Ishikawa (cell line): ENCODE results near the gene PPP1R13L.

Experiments used
- CEBPB ChIP-seq: IDR thresholded peaks from 2 replicates; pipeline ENCODE4 v1.6.1; 2012
- CREB1 ChIP-seq: IDR thresholded peaks from 2 replicates; pipeline ENCODE4 v1.6.1; 2012; ENCODE audit warnings: low read depth
- EGR1 ChIP-seq: IDR thresholded peaks from 2 replicates; pipeline ENCODE4 v1.6.1; 2012
- EP300 ChIP-seq: IDR thresholded peaks from 2 replicates; pipeline ENCODE4 v1.6.1; 2012; ENCODE audit warnings: borderline replicate concordance
- FOXM1 ChIP-seq: IDR thresholded peaks from 2 replicates; pipeline ENCODE4 v1.6.1; 2012; ENCODE audit warnings: low read depth, borderline replicate concordance
- MAX ChIP-seq: IDR thresholded peaks from 2 replicates; pipeline ENCODE4 v1.6.1; 2012
- NFIC ChIP-seq: IDR thresholded peaks from 2 replicates; pipeline ENCODE4 v1.6.1; 2012
- RAD21 ChIP-seq: IDR thresholded peaks from 2 replicates; pipeline ENCODE4 v1.6.1; 2012; ENCODE audit warnings: low read depth
- REST ChIP-seq: IDR thresholded peaks from 2 replicates; pipeline ENCODE4 v1.6.1; 2012; ENCODE audit warnings: low read depth, mild to moderate bottlenecking
- TAF1 ChIP-seq: IDR thresholded peaks from 2 replicates; pipeline ENCODE4 v1.6.1; 2012; ENCODE audit warnings: low read depth, mild to moderate bottlenecking
- TCF12 ChIP-seq: IDR thresholded peaks from 2 replicates; pipeline ENCODE4 v1.6.1; 2012; ENCODE audit warnings: low read depth
- TEAD4 ChIP-seq: IDR thresholded peaks from 2 replicates; pipeline ENCODE4 v1.6.1; 2012
- USF1 ChIP-seq: IDR thresholded peaks from 2 replicates; pipeline ENCODE4 v1.6.1; 2012
- YY1 ChIP-seq: IDR thresholded peaks from 2 replicates; pipeline ENCODE4 v1.6.1; 2012; ENCODE audit warnings: low read depth
- ZBTB7A ChIP-seq: IDR thresholded peaks from 2 replicates; pipeline ENCODE4 v1.6.1; 2012; ENCODE audit warnings: low read depth

The PPP1R13L gene

GRCh38 chr19:45370410-45371204 is 34.3 kb downstream of the PPP1R13L start, which contains the start of gene ERCC2:
Gene ERCC2 (minus strand): TSS chr19:45370573. CDS start chr19:45370540, 33 bp downstream.
- TF ChIP-seq REST (no peak), CEBPB (no peak), TAF1 (peak; percentile 46; the same call in 1 of the 2 replicates), CREB1 (no peak), RAD21 (no peak), ZBTB7A (peak; percentile 99), EGR1 (no peak), EP300 (no peak), YY1 (peak; percentile 43), TCF12 (no peak), TEAD4 (no peak), MAX (peak; percentile 20; the same call in 1 of the 2 replicates), NFIC (no peak), USF1 (no peak), FOXM1 (no peak)

- TF ChIP-seq USF1 (no peak), CEBPB (no peak), EGR1 (no peak)
These were observed 36.0 kb downstream of the PPP1R13L start for GRCh38 chr19:45368737-45369340.

GRCh38 chr19:45368127-45368526 is 36.7 kb downstream of the PPP1R13L start:
- no peak for TF ChIP-seq TAF1
- no peak for TF ChIP-seq TEAD4
- TF ChIP-seq MAX, result no peak
- TF ChIP-seq CEBPB, result no peak
- TF ChIP-seq TCF12, result no peak
- TF ChIP-seq EP300, result no peak
- no peak for TF ChIP-seq ZBTB7A
- no peak for TF ChIP-seq FOXM1
- TF ChIP-seq YY1, result no peak
- no peak for TF ChIP-seq REST

GRCh38 chr19:45364696-45365095 is 40.2 kb downstream of the PPP1R13L start:
- TF ChIP-seq RAD21, result no peak
- no peak for TF ChIP-seq ZBTB7A
- TF ChIP-seq EGR1, result no peak
- TF ChIP-seq TEAD4, result no peak
- TF ChIP-seq CEBPB, result no peak
- no peak for TF ChIP-seq YY1
- TF ChIP-seq REST, result no peak
- no peak for TF ChIP-seq EP300
- no peak for TF ChIP-seq TAF1
